ENCODE measurements around the gene RNF26.
A peak's percentile ranks its signal among the peaks of the same experiment; 100 is the strongest.

DNA sequence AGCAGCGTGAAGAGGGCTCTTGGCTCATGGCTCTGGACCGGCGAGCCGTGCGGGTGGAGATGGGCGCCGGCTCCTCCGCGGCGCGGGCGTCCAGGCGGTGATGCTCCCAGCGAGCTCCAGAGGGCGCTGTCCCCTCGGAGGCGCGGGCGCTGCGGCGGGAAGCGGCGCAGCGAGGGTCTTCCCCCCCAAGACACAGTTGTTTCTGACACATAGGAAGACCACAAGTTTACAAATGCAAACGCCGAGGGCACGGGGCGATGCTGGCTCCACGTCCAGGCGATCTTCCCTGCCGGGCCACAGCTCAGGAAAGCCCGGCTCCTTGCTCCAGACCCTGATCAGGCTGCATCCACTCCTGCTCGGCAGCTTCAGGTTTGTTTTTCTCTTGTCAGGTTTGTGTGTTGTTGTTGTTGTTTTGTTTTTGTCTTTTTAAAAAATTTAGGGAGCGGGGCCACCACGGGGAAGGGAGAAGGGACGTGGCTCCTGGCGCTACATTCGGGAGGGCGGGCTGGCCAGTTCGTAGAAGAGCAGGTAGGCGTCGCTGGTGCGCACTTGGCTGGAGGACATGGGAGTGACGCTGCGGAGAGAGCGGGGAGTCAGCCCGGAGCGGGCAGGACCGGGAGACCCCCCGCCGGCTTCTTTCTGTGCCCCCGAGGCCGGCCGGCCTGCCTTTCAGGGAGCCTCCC, 22.2 kb downstream of the RNF26 start:
- TF ChIP-seq, protein P1, sequence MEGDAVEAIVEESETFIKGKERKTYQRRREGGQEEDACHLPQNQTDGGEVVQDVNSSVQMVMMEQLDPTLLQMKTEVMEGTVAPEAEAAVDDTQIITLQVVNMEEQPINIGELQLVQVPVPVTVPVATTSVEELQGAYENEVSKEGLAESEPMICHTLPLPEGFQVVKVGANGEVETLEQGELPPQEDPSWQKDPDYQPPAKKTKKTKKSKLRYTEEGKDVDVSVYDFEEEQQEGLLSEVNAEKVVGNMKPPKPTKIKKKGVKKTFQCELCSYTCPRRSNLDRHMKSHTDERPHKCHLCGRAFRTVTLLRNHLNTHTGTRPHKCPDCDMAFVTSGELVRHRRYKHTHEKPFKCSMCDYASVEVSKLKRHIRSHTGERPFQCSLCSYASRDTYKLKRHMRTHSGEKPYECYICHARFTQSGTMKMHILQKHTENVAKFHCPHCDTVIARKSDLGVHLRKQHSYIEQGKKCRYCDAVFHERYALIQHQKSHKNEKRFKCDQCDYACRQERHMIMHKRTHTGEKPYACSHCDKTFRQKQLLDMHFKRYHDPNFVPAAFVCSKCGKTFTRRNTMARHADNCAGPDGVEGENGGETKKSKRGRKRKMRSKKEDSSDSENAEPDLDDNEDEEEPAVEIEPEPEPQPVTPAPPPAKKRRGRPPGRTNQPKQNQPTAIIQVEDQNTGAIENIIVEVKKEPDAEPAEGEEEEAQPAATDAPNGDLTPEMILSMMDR (IDR thresholded peaks at IDR 0.05): peak; percentile 84; the same call in 1 of the 2 replicates
- no peak for TF ChIP-seq POLR2AphosphoS5 (IDR thresholded peaks at IDR 0.05; ENCODE audit: low read depth, low read length)

Data from Panc1 (cell line).